H9 (cell line): Measurements from ENCODE around the gene USP47. TPM values are rescaled to one million over a fixed set of nuclear protein-coding genes. Genes with fewer than 3 reads are reported as not detected.
A peak's percentile ranks its signal among the peaks of the same experiment; 100 is the strongest.

Source experiments
- DNase-seq: peaks from one replicate; pipeline ENCODE4 v3.0.0-alpha.2; 2017
- H2AFZ ChIP-seq: one replicate; pipeline ENCODE4 v1.6.1; 2013; ENCODE audit warnings: mild to moderate bottlenecking, low read length, control low read depth, moderate library complexity
- H2AK5ac ChIP-seq: 2 replicates; pipeline ENCODE4 v1.6.1; 2013; ENCODE audit warnings: low read length, control low read depth, mixed read lengths; ENCODE audit not compliant: insufficient read length
- H2BK120ac ChIP-seq: one replicate; pipeline ENCODE4 v1.6.1; 2013; ENCODE audit warnings: low read depth, mild to moderate bottlenecking, low read length, control low read depth, inconsistent platforms; ENCODE audit not compliant: poor library complexity, severe bottlenecking
- H2BK12ac ChIP-seq: 2 replicates; pipeline ENCODE4 v1.6.1; 2013; ENCODE audit warnings: low read length, control low read depth, mixed read lengths, low read depth; ENCODE audit not compliant: insufficient read length
- H2BK15ac ChIP-seq: 2 replicates; pipeline ENCODE4 v1.6.1; 2013; ENCODE audit warnings: low read depth, low read length, control low read depth
- H2BK20ac ChIP-seq: one replicate; pipeline ENCODE4 v1.6.1; 2013; ENCODE audit warnings: low read depth, mild to moderate bottlenecking, low read length, control low read depth, inconsistent platforms; ENCODE audit not compliant: poor library complexity, severe bottlenecking
- H2BK5ac ChIP-seq: 2 replicates; pipeline ENCODE4 v1.6.1; 2013; ENCODE audit warnings: low read length, control low read depth, mixed read lengths; ENCODE audit not compliant: insufficient read length
- H3K14ac ChIP-seq: 2 replicates; pipeline ENCODE4 v1.6.1; 2013; ENCODE audit warnings: low read length, control low read depth; ENCODE audit not compliant: insufficient read depth
- H3K18ac ChIP-seq: 2 replicates; pipeline ENCODE4 v1.6.1; 2013; ENCODE audit warnings: low read depth, mild to moderate bottlenecking, mixed read lengths, low read length, control low read depth; ENCODE audit not compliant: insufficient read length
- H3K23ac ChIP-seq: 2 replicates; pipeline ENCODE4 v1.6.1; 2013; ENCODE audit warnings: low read length, control low read depth, mixed read lengths, low read depth; ENCODE audit not compliant: insufficient read length
- H3K23me2 ChIP-seq: 2 replicates; pipeline ENCODE4 v1.6.1; 2013; ENCODE audit warnings: low read depth, mild to moderate bottlenecking, mixed read lengths, low read length, control low read depth; ENCODE audit not compliant: insufficient read length, poor library complexity, severe bottlenecking
- H3K27ac ChIP-seq: 2 replicates; pipeline ENCODE4 v1.5.1; 2013; ENCODE audit warnings: low read length, control low read depth, mixed read lengths, low read depth; ENCODE audit not compliant: insufficient read length
- H3K27me3 ChIP-seq: 2 replicates; pipeline ENCODE4 v1.6.1; 2013; ENCODE audit warnings: low read length, control low read depth, inconsistent platforms; ENCODE audit not compliant: insufficient read depth
- H3K4ac ChIP-seq: 2 replicates; pipeline ENCODE4 v1.6.1; 2013; ENCODE audit warnings: low read depth, mild to moderate bottlenecking, control low read depth, inconsistent platforms, low read length, moderate library complexity
- H3K4me1 ChIP-seq: 2 replicates; pipeline ENCODE4 v1.6.1; 2013; ENCODE audit warnings: low read length, control low read depth, inconsistent platforms; ENCODE audit not compliant: insufficient read depth
- H3K4me2 ChIP-seq: 2 replicates; pipeline ENCODE4 v1.6.1; 2013; ENCODE audit warnings: low read length, control low read depth, mixed read lengths; ENCODE audit not compliant: insufficient read length, insufficient read depth
- H3K56ac ChIP-seq: 2 replicates; pipeline ENCODE4 v1.6.1; 2013; ENCODE audit warnings: low read depth, mild to moderate bottlenecking, mixed read lengths, low read length, control low read depth; ENCODE audit not compliant: insufficient read length
- H3K79me1 ChIP-seq: 2 replicates; pipeline ENCODE4 v1.6.1; 2013; ENCODE audit warnings: low read depth, mild to moderate bottlenecking, moderate library complexity, low read length, control low read depth, inconsistent platforms; ENCODE audit not compliant: insufficient read depth, poor library complexity, severe bottlenecking
- H3K79me2 ChIP-seq: 2 replicates; pipeline ENCODE4 v1.6.1; 2013; ENCODE audit warnings: low read length, control low read depth, inconsistent platforms; ENCODE audit not compliant: insufficient read depth
- H3K9ac ChIP-seq: 2 replicates; pipeline ENCODE4 v1.6.1; 2013; ENCODE audit warnings: low read length, control low read depth, mixed read lengths; ENCODE audit not compliant: insufficient read length; ENCODE audit errors: extremely low read depth
- H3K9me3 ChIP-seq: one replicate; pipeline ENCODE4 v1.6.1; 2013; ENCODE audit warnings: low read depth, low read length, inconsistent platforms; ENCODE audit not compliant: control insufficient read depth
- H3T11ph ChIP-seq: one replicate; pipeline ENCODE4 v1.6.1; 2013; ENCODE audit warnings: mild to moderate bottlenecking, low read length, control low read depth, inconsistent platforms
- H4K20me1 ChIP-seq: one replicate; pipeline ENCODE4 v1.6.1; 2013; ENCODE audit not compliant: control insufficient read depth, insufficient read length, insufficient read depth
- H4K5ac ChIP-seq: 2 replicates; pipeline ENCODE4 v1.6.1; 2013; ENCODE audit warnings: low read depth, mild to moderate bottlenecking, mixed read lengths, low read length, control low read depth; ENCODE audit not compliant: insufficient read length
- H4K8ac ChIP-seq: replicated peaks from 2 replicates; pipeline ENCODE4 v1.6.1; 2013; ENCODE audit warnings: low read length, control low read depth, mixed read lengths, low read depth; ENCODE audit not compliant: insufficient read length
- H4K91ac ChIP-seq: 2 replicates; pipeline ENCODE4 v1.6.1; 2013; ENCODE audit warnings: low read depth, mild to moderate bottlenecking, moderate library complexity, mixed read lengths, low read length, control low read depth; ENCODE audit not compliant: insufficient read length
- H3K27ac Mint-ChIP-seq, 3 experiments: 2 replicates in 2 of 3; 3 replicates in 1 of 3; pipeline ENCODE4 v1.8.0; 2020 to 2021; ENCODE audit warnings: mixed read lengths in 3 of 3, mild to moderate bottlenecking in 1 of 3, moderate library complexity in 1 of 3
- H3K27me3 Mint-ChIP-seq: 2 replicates; pipeline ENCODE4 v1.8.0; 2021; ENCODE audit warnings: low read depth, mild to moderate bottlenecking, moderate library complexity, mixed read lengths
- H3K36me3 Mint-ChIP-seq, 3 experiments: 2 replicates in 2 of 3; 3 replicates in 1 of 3; pipeline ENCODE4 v1.8.0; 2020 to 2021; ENCODE audit warnings: low read depth in 3 of 3, mixed read lengths in 3 of 3; ENCODE audit not compliant: insufficient read depth in 1 of 3
- H3K4me1 Mint-ChIP-seq, 2 experiments: 2 replicates each; pipeline ENCODE4 v1.8.0; 2020; ENCODE audit warnings: mixed read lengths in 2 of 2
- H3K4me3 Mint-ChIP-seq, 2 experiments: 2 replicates in 1 of 2; 3 replicates in 1 of 2; pipeline ENCODE4 v1.8.0; 2020 to 2021; ENCODE audit warnings: mild to moderate bottlenecking in 2 of 2, mixed read lengths in 2 of 2, moderate library complexity in 1 of 2
- H3K9me3 Mint-ChIP-seq, 2 experiments: 2 replicates in 1 of 2; 3 replicates in 1 of 2; pipeline ENCODE4 v1.8.0; 2020; ENCODE audit warnings: mild to moderate bottlenecking in 2 of 2, mixed read lengths in 2 of 2, moderate library complexity in 1 of 2
- CTCF ChIP-seq: fragments of 200-600 bp; sonication (generic); conservative IDR thresholded peaks from 3 replicates; pipeline ENCODE4 v1.8.0; 2021; ENCODE audit warnings: antibody characterized with exemption, mild to moderate bottlenecking
- WGBS: extraction: QIAGEN DNeasy Blood & Tissue Kit; methylation state at CpG from one replicate; pipeline ENCODE4 v1.1.7; 2013; ENCODE audit warnings: missing lambda C conversion rate, low lambda C conversion rate, mixed read lengths; ENCODE audit not compliant: insufficient read length; ENCODE audit errors: extremely low coverage; 5-methylcytosine and 5-hydroxymethylcytosine counted together
- total RNA-seq: library from RNA; stranded (reverse); gene quantifications from 2 replicates; pipeline ENCODE4 v1.2.1, GENCODE V29; 2021

USP47 gene
- total RNA-seq, 1 experiment from 2014 or later = 26.7 TPM

GRCh38 chr11:11979488-11980117 is 137.8 kb downstream of the USP47 start:
- Histone ChIP-seq H3K9me3 (no peaks in the 10 kb centered on the region), H3K27me3 (no peaks in the 10 kb centered on the region), H4K5ac (no peak overlapping the region), H3K4ac (no peak overlapping the region), H2BK20ac (no peak overlapping the region), H3K23ac (no peak overlapping the region), H2BK5ac (no peak overlapping the region), H2AK5ac (no peak overlapping the region), H2BK15ac (no peak overlapping the region), H3K56ac (no peak overlapping the region), H3T11ph (no peak overlapping the region), H3K18ac (no peak overlapping the region), H4K91ac (no peak overlapping the region), H3K9ac (no peak overlapping the region), H3K79me1 (no peaks in the 10 kb centered on the region), H4K20me1 (no peaks in the 10 kb centered on the region), H2AFZ (no peak overlapping the region), H2BK120ac (no peak overlapping the region), H4K8ac (no peak overlapping the region), H2BK12ac (no peak overlapping the region), H3K79me2 (no peaks in the 10 kb centered on the region), H3K27ac (no peak overlapping the region), H3K14ac (no peak overlapping the region), H3K23me2 (no peaks in the 10 kb centered on the region), H3K4me1 (no peaks in the 10 kb centered on the region), H3K4me2 (no peak overlapping the region)
- TF ChIP-seq CTCF = no peak
- H3K27me3 Mint-ChIP-seq = no peaks in the 10 kb centered on the region; the same call in 1 of the 2 replicates
- peaks cover 20 to 23% of the 10 kb centered on the region in 2 experiments for H3K4me1 Mint-ChIP-seq
- H3K9me3 Mint-ChIP-seq = peaks cover 0 to 2% of the 10 kb centered on the region in 2 experiments; a peak in 1 of 5 replicates
- peak overlapping the region in 1 of 3 experiments; percentile 81; a peak in 1 of 7 replicates for H3K27ac Mint-ChIP-seq
- no peak overlapping the region for H3K4me3 Mint-ChIP-seq
- peaks cover 0 to 2% (median 0%) of the 10 kb centered on the region in 3 experiments; a peak in 3 of 7 replicates for H3K36me3 Mint-ChIP-seq
- no CpG with 5 or more reads among the region's 8 CpGs for WGBS
- no peak for DNase-seq
